GM12878 (cell line): ENCODE data around the gene NIBAN1.

ENCODE experiments used
- ATF7 ChIP-seq: fragments of 450-650 bp; IDR thresholded peaks from 2 replicates; pipeline ENCODE4 v1.6.1; 2016; ENCODE audit warnings: low read depth, mild to moderate bottlenecking
- CHD2 ChIP-seq: IDR thresholded peaks from 2 replicates; pipeline ENCODE4 v1.6.1; 2011; ENCODE audit warnings: low read depth, low read length, improper control_type of control experiment, borderline replicate concordance
- CTCF ChIP-seq, 3 experiments: IDR thresholded peaks in 2 of 3; conservative IDR thresholded peaks in 1 of 3; 2 replicates each; pipeline ENCODE4 v1.5.1; 2011; ENCODE audit warnings: low read depth in 3 of 3, low read length in 3 of 3, mild to moderate bottlenecking in 3 of 3, control low read depth in 2 of 3, moderate library complexity in 2 of 3, inconsistent platforms in 1 of 3, mixed read lengths in 1 of 3; ENCODE audit not compliant: control insufficient read depth in 2 of 3, insufficient read depth in 1 of 3; ENCODE audit errors: extremely low read depth in 1 of 3
- JUND ChIP-seq: IDR thresholded peaks from 2 replicates; pipeline ENCODE4 v1.6.1; 2012; ENCODE audit warnings: low read depth, mild to moderate bottlenecking, low read length, improper control_type of control experiment, moderate library complexity
- KDM1A ChIP-seq: fragments of 200-600 bp; sonication (generic); IDR thresholded peaks from 2 replicates; pipeline ENCODE4 v1.6.1; 2016; ENCODE audit warnings: borderline replicate concordance
- NKRF ChIP-seq: fragments of 450-650 bp; conservative IDR thresholded peaks from 2 replicates; pipeline ENCODE4 v1.6.1; 2017; ENCODE audit warnings: mild to moderate bottlenecking, moderate library complexity
- PML ChIP-seq: IDR thresholded peaks from 2 replicates; pipeline ENCODE4 v1.6.1; 2012; ENCODE audit warnings: low read length, inconsistent platforms
- POLR2AphosphoS5 ChIP-seq: IDR thresholded peaks from 2 replicates; pipeline ENCODE4 v1.6.1; 2011; ENCODE audit warnings: mild to moderate bottlenecking, low read length, inconsistent platforms
- SMC3 ChIP-seq: IDR thresholded peaks from 2 replicates; pipeline ENCODE4 v1.6.1; 2011; ENCODE audit warnings: low read length, improper control_type of control experiment, borderline replicate concordance
- ZSCAN29 ChIP-seq: fragments of 450-650 bp; IDR thresholded peaks from 2 replicates; pipeline ENCODE4 v1.6.1; 2017; ENCODE audit warnings: mild to moderate bottlenecking, moderate library complexity

GRCh38 chr1:184954232-184954995, 19.9 kb downstream of the NIBAN1 start:
- TF ChIP-seq SMC3 (no peak), CTCF (IDR thresholded peaks at IDR 0.05 in 2 of 3, conservative IDR thresholded peaks at IDR 0.05 in 1 of 3; ENCODE audit: control insufficient read depth in 2 of 3, extremely low read depth in 1 of 3, insufficient read depth in 1 of 3, low read depth in 3 of 3, low read length in 3 of 3) (no peak), JUND (no peak), NKRF (no peak), PML (no peak), CHD2 (no peak), ATF7 (no peak), POLR2AphosphoS5 (no peak), KDM1A (no peak), ZSCAN29 (no peak)
